Measurements from ENCODE around the gene CCDC106.

DNA sequence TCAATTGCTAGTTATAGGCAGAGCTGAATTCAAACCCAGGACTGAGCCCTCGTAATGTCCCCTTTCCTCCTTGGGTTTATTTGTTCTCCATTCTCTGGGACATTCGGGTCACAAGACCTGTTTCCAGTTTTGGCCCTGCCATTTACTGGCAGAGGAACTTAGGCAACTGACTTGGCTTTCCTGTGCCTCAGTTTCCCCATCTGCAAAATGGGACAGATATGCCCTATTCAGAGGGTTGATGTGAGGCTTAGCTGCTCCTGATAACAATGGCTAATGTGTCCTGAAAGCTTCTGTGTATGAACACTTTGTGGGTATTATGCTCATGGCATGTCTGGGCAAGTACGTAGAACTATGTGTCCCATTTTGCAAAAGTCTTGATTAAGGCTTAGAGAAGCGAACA is 46.9 kb upstream of the CCDC106 start:
- TF ChIP-seq, protein P1, sequence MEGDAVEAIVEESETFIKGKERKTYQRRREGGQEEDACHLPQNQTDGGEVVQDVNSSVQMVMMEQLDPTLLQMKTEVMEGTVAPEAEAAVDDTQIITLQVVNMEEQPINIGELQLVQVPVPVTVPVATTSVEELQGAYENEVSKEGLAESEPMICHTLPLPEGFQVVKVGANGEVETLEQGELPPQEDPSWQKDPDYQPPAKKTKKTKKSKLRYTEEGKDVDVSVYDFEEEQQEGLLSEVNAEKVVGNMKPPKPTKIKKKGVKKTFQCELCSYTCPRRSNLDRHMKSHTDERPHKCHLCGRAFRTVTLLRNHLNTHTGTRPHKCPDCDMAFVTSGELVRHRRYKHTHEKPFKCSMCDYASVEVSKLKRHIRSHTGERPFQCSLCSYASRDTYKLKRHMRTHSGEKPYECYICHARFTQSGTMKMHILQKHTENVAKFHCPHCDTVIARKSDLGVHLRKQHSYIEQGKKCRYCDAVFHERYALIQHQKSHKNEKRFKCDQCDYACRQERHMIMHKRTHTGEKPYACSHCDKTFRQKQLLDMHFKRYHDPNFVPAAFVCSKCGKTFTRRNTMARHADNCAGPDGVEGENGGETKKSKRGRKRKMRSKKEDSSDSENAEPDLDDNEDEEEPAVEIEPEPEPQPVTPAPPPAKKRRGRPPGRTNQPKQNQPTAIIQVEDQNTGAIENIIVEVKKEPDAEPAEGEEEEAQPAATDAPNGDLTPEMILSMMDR (optimal IDR thresholded peaks at IDR 0.05 in 1 of 3, IDR thresholded peaks at IDR 0.05 in 1 of 3, conservative IDR thresholded peaks at IDR 0.05 in 1 of 3; ENCODE audit: extremely low read depth in 1 of 3, insufficient read depth in 2 of 3, low read length in 3 of 3): no peak
- no peak for TF ChIP-seq EZH2 (IDR thresholded peaks at IDR 0.05; ENCODE audit: low read length)

All from keratinocyte (primary cell).